Raji (cell line): ENCODE measurements around the gene NFATC1.

Source experiments
- POLR2A ChIP-seq: IDR thresholded peaks from 2 replicates; pipeline ENCODE4 v1.6.1; 2011; ENCODE audit warnings: low read depth, low read length, control low read depth; ENCODE audit not compliant: insufficient read depth

Gene NFATC1

GRCh38 chr18:79405019-79405780 is 9.5 kb downstream of the NFATC1 start:
- TF ChIP-seq POLR2A: no peak

DNA sequence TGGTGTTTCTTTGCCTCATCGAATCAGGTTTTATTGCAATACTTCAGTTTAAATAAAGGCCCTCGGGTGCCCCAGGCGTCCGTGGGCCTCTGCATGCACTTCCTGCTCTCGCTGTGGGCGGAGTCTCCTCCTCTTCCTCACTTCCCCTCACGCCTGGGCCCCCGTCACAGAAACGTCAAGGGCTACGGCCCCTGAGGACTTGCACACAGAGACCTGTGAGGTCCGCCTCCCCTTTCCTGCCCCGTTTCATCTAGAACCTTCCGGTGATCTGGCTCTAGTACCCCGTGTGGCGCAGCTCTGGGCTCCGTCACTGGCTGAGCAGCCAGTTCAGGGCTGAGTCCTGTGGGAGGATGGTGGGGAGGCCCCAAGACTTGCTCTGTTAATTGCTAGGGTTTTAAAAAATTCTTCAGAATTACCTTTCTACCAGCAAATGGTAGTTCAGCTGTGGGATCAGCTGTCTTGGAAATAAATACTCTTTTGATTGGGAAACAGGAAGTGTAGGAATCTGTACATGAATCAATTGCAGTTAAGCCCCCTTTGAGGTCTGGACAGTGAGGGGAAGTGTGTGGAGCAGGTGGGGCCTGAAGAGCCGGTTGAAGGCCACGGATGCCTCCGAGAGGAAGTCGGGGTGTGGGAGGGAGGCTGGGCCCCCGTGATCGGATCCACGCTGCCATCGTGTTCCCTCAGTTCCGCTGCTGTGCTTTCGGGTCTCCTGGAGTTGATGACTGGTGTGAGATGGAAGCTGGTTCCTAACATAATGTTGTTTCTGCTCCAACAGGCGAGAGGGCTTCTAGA is 10.2 kb downstream of the NFATC1 start:
- TF ChIP-seq POLR2A: no peak

DNA sequence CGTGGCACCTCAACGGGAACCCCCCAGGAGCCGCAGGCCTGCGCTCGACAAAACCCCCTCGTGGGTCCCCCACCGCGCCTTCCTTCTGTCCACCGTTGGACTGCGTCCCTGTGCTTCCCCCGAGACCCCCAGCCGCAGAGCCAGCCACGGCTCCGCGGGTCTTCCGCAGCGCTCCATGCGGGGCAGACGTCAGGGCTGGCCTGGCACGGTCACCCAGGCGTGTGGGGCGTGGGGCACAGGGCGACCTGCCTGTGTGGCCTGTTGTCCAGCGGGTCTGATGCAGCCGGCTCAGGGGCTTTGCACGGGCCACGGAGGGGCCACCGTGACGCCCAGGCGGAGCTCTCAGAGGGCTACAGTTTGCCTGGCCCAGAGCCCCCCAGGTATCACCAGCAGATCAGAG is 11.0 kb downstream of the NFATC1 start:
- no peak for TF ChIP-seq POLR2A

DNA sequence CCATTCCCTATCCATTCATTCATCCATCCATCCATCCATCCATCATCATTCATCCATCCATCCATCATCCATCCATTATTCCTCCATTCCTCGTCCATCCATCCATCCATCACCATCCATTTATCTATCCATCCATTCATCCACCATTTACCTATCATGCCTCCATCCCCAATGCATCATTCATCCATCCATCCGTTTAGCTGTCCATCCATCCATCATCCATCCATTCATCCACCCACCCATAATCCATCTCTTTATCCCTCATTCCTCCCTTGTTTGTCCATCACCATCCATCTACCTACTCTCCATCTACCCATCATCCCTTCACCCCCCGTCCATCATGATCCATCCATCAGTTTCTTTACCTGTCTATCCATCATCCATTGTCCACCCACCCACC is 13.6 kb downstream of the NFATC1 start:
- no peak for TF ChIP-seq POLR2A

GRCh38 chr18:79410171-79410641 is 14.5 kb downstream of the NFATC1 start:
- no peak for TF ChIP-seq POLR2A

GRCh38 chr18:79410731-79411613 is 15.2 kb downstream of the NFATC1 start:
- TF ChIP-seq POLR2A: no peak

- TF ChIP-seq POLR2A: no peak
Observed at GRCh38 chr18:79411614-79412526, 16.1 kb downstream of the NFATC1 start.

GRCh38 chr18:79413025-79413424 is 17.3 kb downstream of the NFATC1 start:
- TF ChIP-seq POLR2A: no peak

DNA sequence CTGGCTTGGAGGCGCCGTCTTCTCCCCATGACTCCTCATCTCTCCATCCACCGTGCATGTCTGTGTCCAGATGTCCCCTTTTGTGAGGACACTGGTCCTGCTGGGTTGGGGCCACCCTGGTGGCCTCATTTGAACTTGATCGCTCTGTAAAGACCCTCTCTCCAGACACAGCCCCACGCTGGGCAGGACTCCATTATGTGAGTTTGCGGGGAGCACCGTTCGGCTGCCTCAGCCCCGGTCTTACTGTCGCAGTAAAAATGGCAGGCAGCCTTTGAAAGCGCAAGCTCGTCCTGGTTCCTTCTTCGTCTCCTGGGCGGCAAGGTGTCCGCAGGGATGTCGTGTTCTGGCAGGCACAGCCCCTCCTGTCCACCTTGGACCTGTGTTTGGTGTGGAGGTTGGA is 17.7 kb downstream of the NFATC1 start:
- TF ChIP-seq POLR2A: no peak

- TF ChIP-seq POLR2A: no peak
Observed at GRCh38 chr18:79413901-79414300, 18.2 kb downstream of the NFATC1 start.

GRCh38 chr18:79416022-79416676 is 20.4 kb downstream of the NFATC1 start:
- no peak for TF ChIP-seq POLR2A

- no peak for TF ChIP-seq POLR2A
Observed at GRCh38 chr18:79416677-79417052, 20.9 kb downstream of the NFATC1 start.

- no peak for TF ChIP-seq POLR2A
Observed at GRCh38 chr18:79418236-79418635, 22.5 kb downstream of the NFATC1 start.

DNA sequence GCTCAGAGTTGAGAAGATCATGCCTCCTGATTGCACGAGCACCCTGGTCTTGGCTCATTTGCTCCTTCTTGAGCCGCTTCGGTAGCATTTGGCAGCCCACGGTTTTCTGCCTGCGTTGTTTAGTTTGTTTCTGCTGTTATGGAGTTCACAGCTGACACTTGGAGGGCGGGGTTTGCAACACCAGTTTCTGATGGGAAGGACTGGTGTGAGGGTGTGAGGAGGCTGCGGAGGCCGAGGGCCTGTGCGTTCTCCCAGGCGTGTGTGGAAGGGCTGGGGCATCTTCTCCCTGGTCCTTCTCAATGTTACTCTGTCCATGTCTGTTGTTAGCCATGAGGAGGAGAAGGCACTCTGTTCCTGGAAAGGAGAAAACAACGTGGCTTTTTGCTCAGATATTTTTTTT is 22.9 kb downstream of the NFATC1 start:
- TF ChIP-seq POLR2A: no peak

DNA sequence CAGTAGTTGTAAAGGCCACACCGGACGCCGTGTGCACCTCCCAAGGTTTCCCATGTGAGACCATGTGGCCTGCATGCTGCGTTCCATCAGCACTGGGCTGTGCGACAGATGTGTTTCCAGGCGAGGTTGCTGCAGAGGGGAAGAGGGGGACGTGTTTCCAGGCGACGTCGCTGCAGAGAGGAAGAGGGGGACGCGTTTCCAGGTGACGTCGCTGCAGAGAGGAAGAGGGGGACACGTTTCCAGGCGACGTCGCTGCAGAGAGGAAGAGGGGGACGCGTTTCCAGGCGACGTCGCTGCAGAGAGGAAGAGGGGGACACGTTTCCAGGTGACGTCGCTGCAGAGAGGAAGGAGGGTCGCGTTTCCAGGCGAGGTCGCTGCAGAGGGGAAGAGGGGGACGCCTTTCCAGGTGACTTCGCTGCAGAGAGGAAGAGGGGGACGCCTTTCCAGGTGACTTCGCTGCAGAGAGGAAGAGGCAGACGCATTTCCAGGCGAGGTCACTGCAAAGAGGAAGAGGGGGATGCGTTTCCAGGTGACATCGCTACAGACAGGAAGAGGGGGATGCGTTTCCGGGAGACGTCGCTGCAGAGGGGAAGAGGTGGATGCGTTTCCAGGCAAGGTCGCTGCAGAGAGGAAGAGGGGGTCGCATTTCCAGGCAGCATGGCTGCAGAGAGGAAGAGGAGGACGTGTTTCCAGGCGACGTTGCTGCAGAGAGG is 24.5 kb downstream of the NFATC1 start:
- TF ChIP-seq POLR2A: no peak
